Activated T-cell treated with anti-CD3 and anti-CD28 coated beads, Interleukin-2, amount 50 U/mL, for 4 hours (primary cell): ENCODE data around the gene CTU2. TPM values are rescaled to one million over a fixed set of nuclear protein-coding genes. Genes with fewer than 3 reads are reported as not detected.
A peak's percentile ranks its signal among the peaks of the same experiment; 100 is the strongest.

Experiments used
- ATAC-seq, 2 donors: fragments of 200-7000 bp; cut with Tn5 transposase; one replicate each; pipeline ENCODE4 v1.10.0; 2021
- DNase-seq: peaks from one replicate; pipeline ENCODE4 v3.0.0-alpha.2; 2020
- H3K27me3 Mint-ChIP-seq: one replicate; pipeline ENCODE4 v1.8.0; 2021; ENCODE audit warnings: low read depth, mixed read lengths
- H3K36me3 Mint-ChIP-seq: one replicate; pipeline ENCODE4 v1.8.0; 2022; ENCODE audit warnings: mixed read lengths; ENCODE audit not compliant: insufficient read depth
- H3K4me1 Mint-ChIP-seq: one replicate; pipeline ENCODE4 v1.8.0; 2021; ENCODE audit warnings: low read depth, mixed read lengths
- H3K4me3 Mint-ChIP-seq: one replicate; pipeline ENCODE4 v1.8.0; 2021; ENCODE audit warnings: mild to moderate bottlenecking, moderate library complexity, mixed read lengths
- H3K9me3 Mint-ChIP-seq: one replicate; pipeline ENCODE4 v1.8.0; 2021; ENCODE audit warnings: mixed read lengths
- total RNA-seq, 3 donors: library from RNA; stranded (reverse); gene quantifications; one replicate each; pipeline ENCODE4 v1.2.1, GENCODE V29; 2021

CTU2 gene
- total RNA-seq, 3 donors from 2014 or later: 96.8 to 129 (median 116) TPM

DNA sequence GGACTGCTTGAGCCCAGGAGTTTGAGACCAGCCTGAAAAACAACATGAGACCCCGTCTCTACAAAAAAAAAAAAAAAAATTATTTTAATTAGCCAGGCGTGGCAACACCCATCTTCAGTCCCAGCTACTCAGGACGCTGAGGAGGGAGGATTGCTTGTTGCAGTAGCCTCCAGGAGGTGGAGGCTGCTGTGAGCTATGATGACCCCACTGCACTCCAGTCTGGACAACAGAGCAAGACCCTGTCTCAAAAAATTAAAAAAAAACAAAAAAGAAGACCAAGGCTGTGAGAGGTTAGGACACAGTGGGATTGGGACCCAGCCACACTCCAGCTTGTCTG, 18.7 kb upstream of the CTU2 start:
- Mint-ChIP-seq H3K36me3 (no peaks in the 10 kb centered on the region), H3K27me3 (no peaks in the 10 kb centered on the region), H3K4me1 (peaks cover 61% of the 10 kb centered on the region), H3K4me3 (no peak overlapping the region), H3K9me3 (no peaks in the 10 kb centered on the region)
- ATAC-seq (no peak), DNase-seq (no peak)

DNA sequence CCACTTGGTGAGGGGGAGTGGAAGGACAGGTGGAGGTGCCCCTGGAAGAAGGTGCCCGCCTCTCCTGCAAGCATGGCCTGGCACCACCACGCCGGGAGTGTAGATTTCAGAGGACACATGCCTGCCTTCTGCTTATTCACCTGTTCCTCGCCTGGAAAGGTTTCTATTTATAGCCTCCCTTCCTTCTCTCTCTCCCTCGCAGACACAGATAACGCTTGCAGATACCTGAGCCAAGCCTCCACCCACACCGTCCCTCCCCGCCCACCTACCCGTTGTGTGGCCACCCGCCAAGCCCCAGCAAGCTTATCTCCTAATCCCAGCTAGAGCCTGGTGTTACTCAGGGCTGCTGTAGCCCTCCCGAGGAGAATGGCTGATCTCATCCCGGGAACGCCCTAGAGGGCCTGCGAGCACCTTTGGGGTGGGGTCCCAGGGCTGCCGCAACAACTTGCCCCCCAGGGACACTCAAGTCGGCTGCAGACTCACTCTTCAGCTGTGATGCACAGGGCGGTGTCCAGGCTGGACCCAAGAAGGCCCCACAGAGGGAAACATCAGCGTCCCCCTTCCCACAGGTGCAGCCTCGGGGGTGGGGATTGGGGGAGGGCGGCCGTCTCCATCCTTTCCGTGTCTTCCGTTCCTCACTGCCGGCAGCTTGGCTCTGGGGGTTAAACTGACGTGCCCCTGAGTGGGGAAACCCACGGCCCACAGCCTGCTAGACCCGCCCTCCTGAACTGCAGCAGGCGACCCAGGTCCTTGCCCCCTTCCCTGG, 18.1 kb upstream of the CTU2 start:
- DNase-seq (no peak), ATAC-seq (no peak)
- Mint-ChIP-seq H3K36me3 (no peaks in the 10 kb centered on the region), H3K4me1 (peaks cover 64% of the 10 kb centered on the region), H3K27me3 (no peaks in the 10 kb centered on the region), H3K4me3 (no peak overlapping the region), H3K9me3 (no peaks in the 10 kb centered on the region)

DNA sequence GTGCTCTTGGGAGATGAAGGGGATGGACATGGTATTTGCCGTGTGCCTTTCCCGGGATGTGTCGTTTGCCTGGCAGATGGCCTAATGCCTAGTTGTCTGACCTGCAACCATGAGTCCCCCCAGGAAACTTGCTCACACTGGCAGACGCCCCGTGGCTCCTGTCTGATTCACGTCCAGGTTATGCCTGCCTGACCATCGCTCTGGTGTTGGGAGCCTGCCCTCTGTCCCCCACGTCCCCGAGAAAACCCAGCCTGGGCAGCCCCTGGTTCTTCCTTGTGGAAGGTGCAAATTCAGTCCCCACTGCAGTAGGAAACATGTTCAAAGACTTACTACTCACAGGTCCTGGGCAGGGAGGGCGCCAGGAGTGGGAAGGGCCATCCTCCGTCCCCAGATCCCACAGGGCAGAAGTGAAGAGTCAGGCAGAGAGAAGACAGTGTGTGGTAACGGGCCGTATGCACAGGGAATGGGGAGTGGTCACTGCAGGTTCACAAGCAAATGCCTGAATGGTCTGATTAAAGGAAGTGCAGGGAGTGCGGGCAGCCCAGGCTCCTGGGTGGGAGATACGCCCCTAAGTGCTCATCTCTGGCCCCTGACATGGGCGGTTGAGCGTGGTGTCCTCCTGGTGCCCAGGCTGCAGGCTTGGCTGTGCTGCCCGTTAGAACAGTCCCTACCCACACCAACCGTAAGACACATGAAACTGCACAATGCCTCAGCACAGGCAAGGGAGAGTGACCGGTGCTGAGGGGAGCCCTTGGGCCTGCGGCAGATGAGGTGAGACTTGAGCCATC, 15.8 kb upstream of the CTU2 start:
- no peak for DNase-seq
- Mint-ChIP-seq H3K36me3 (no peaks in the 10 kb centered on the region), H3K9me3 (no peaks in the 10 kb centered on the region), H3K4me1 (peaks cover 46% of the 10 kb centered on the region), H3K4me3 (peak overlapping the region; percentile 20), H3K27me3 (no peaks in the 10 kb centered on the region)
- ATAC-seq: no peak

DNA sequence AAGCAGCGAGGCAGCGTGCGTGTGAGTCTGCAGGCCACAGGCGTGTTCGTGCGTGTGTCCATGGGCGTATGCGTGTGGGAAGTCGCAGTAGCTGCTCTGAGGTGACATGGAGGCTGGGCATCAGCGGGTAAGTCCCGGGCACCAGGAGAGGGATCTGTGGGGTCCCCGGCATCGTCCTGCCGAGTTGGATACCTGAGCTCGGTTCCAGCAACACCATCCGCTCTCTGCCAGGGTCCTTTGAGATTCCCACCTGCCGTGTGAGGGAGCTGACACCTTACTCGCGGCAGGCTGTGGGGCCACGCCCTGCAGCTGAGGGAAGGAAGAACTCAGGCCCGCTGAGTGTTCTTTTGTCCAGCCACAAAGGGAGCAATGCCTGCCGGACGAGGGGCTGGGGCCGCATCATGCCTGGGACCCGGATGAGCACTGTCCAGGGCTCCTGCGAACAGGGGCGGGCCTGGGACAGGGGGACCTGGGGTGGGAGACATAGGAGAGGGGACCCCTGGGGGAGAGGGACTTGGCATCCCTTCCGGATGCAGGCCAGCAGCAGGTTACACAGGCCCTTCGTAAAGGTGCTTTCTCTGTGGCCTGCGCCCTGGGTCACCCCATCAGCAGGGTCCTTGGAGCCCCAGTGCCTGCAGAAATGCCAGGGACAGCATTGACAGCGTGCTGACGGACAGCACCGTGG, 15.0 kb upstream of the CTU2 start:
- DNase-seq: no peak
- Mint-ChIP-seq H3K4me3 (no peak overlapping the region), H3K9me3 (no peaks in the 10 kb centered on the region), H3K4me1 (peaks cover 46% of the 10 kb centered on the region), H3K36me3 (no peaks in the 10 kb centered on the region), H3K27me3 (no peaks in the 10 kb centered on the region)
- no peak for ATAC-seq

DNA sequence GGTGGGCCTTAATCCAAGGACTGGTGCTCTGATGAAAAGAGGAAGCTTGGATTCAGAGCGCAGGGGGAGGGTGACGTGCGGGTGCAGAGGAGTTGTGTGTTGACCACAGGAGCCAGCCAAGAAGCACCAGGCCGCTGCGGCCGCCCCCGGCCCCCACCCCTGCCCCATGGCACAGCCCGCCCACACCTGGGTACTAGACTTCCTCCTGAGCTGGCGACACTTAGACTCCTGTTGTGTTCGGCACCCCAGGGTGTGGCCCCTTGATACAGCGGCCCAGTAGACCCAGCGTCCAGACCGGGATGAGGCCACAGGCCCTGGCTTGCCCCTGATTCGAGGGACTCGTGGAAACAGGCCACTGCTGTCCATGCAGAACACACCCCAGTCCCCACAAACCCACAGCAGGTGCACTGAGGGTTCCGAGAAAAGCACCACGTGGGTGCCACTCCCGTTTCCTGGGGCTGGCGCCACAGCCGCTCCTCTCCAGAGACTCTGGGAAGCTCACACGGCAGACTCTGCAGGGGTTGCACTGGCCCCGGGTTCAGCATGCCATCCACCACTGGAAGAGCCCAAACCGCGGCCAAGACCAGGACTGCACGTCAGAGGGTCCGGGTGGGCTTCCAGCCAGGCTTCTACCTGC, 14.3 kb upstream of the CTU2 start:
- no peak for DNase-seq
- Mint-ChIP-seq H3K36me3 (no peaks in the 10 kb centered on the region), H3K9me3 (no peaks in the 10 kb centered on the region), H3K4me1 (peaks cover 45% of the 10 kb centered on the region), H3K4me3 (no peak overlapping the region), H3K27me3 (no peaks in the 10 kb centered on the region)
- ATAC-seq: peak; percentile 34 to 38

DNA sequence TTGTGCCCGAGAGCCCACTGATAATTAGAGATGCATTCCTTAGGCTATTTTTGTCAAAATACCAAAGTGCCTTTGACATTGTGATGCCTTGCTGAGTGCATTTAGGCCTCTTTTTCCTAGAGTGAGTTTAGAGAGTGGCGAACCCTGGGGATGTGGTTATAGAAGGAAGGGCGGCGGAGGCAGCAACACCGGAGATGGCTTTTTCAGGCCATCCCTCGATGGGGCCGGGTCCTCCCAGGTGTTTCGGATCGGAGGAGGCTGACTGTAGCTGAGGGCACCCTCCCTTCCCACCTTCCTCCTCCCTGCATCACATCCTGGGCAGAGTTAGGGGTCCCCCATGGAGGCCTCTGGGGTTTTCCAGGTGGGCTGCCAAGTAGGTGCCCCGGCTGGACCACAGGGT, 13.4 kb upstream of the CTU2 start:
- DNase-seq (no peak), ATAC-seq (no peak)
- H3K36me3 Mint-ChIP-seq: no peaks in the 10 kb centered on the region
- no peaks in the 10 kb centered on the region for H3K9me3 Mint-ChIP-seq
- H3K4me1 Mint-ChIP-seq: peaks cover 49% of the 10 kb centered on the region
- H3K27me3 Mint-ChIP-seq: no peaks in the 10 kb centered on the region
- no peak overlapping the region for H3K4me3 Mint-ChIP-seq

DNA sequence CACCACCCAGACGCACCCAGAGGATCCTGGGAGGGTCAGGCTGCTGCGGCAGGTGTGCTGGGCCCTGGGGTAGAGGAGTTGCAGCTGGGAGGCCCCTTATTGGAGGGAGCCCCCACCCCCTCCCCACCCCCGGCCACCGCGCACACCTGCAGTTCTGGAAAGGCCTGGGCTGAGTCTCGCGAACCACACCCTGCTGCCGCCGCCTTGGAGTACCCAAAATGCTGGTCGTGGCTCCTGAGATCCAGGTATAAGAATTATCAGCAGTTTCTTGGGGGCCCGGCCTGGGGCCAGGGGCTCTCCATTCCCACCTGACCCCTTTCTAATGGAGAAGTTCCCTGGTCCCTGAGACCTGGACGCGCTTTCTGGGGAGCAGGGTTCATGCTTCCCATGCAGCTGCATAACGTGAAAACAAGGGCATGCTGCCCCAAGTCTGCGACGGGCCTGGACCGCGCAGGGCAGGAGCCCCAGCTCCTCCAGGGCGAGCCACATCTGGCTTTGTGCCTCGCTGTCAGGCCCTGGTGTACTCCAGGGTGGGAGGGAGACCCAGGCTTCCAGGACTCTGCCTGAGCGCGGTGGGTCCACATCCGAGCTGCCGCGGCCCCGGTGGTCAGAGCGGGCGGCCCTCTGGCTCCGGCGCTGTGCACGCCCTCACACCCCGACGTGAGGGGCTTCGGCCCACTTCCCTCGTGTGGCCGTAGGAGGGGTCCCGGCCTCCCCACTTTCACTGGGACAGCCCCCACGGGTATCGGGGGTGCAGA, 12.7 kb upstream of the CTU2 start:
- ATAC-seq (no peak), DNase-seq (no peak)
- no peaks in the 10 kb centered on the region for H3K9me3 Mint-ChIP-seq
- H3K4me3 Mint-ChIP-seq: no peak overlapping the region
- H3K27me3 Mint-ChIP-seq: no peaks in the 10 kb centered on the region
- peaks cover 50% of the 10 kb centered on the region for H3K4me1 Mint-ChIP-seq
- H3K36me3 Mint-ChIP-seq: peaks cover 2% of the 10 kb centered on the region

DNA sequence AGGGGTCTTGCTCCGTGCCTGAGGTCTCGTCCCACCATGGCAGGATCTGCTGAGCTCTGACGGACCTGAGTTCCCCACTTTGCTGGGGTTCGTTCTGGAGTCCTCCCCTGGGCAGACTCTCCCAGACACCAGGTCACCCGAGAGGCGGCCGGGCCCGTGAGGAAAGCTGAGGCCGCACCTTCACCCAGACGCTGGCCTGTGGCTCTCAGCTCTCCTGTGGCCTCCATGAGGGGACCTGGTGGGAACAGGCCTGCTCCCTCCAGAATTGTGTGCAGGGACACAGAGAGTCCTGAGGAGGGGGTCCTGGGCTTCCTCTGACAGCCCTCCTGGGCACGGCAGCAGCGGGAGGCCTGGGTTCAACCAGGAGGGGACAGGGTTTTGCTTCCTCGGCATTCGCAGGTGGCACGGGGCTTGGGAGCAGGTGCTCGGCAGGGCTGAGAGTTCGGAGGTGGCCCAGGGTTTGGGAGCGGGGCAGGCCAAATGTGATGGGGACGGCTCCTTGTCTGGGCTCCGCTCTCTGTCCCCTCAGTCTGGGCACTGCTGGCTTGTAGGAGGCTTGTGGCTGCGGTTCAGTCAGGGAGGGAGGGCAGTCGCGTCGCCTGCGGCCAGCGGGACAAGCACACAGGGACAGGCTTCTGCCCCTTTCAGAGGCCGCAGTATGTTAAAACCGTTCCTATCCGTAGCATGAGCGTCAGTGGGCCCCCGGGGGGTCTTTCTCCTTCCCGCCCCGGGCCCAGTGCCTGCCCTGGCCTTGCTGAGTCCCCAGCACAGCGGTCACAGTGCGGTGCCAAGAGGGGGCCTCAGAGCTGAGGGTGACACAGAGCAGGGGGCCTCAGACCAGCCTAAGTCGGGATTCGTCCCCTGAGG, 11.8 kb upstream of the CTU2 start:
- Mint-ChIP-seq H3K4me3 (no peak overlapping the region), H3K27me3 (no peaks in the 10 kb centered on the region), H3K4me1 (peaks cover 47% of the 10 kb centered on the region), H3K36me3 (peaks cover 2% of the 10 kb centered on the region), H3K9me3 (no peaks in the 10 kb centered on the region)
- ATAC-seq (no peak), DNase-seq (no peak)

DNA sequence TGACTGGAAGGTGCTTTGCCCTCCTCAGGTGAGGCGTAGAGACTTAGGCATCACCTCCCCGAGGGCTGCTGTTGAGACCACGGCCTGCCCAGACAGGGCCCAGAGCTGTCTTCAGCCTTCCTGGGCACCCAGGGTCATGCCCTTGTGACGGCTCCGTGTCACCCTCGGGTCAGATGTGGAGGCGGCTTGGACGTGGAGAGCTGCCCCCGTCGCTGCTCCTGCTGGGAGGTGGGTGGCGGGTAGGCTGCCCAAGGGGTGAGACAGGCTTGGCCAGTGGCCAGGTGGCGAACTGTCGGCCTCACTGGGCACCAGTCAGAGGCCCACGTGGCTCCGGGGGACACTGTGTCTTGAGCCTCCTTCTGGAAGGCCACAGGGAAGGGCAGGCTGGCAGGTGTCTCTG, 11.1 kb upstream of the CTU2 start:
- ATAC-seq (no peak), DNase-seq (no peak)
- H3K27me3 Mint-ChIP-seq: no peaks in the 10 kb centered on the region
- H3K4me3 Mint-ChIP-seq: no peak overlapping the region
- peaks cover 50% of the 10 kb centered on the region for H3K4me1 Mint-ChIP-seq
- H3K36me3 Mint-ChIP-seq: peaks cover 2% of the 10 kb centered on the region
- H3K9me3 Mint-ChIP-seq: no peaks in the 10 kb centered on the region

DNA sequence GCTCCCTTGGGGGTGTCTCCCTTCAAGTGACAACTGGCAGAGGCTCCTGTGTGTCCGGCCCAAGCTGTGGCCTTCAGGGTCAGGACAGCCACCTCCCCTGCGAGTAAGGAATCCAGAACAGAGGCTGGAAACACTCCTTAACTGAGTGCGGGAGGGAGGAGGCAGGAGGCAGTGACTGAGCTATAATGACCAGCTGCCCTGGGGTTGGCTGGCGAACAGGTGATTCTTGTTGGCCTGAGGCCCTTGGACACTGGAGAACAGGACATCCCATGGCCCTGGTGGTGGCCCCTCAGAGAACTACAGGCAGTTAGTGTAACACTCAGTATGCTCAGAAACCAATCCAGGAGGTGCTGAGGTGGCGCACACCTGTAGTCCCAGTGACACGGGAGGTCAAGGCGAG, 10.6 kb upstream of the CTU2 start:
- no peak overlapping the region for H3K4me3 Mint-ChIP-seq
- no peaks in the 10 kb centered on the region for H3K9me3 Mint-ChIP-seq
- DNase-seq (no peak), ATAC-seq (no peak)
- peaks cover 2% of the 10 kb centered on the region for H3K36me3 Mint-ChIP-seq
- no peaks in the 10 kb centered on the region for H3K27me3 Mint-ChIP-seq
- peaks cover 47% of the 10 kb centered on the region for H3K4me1 Mint-ChIP-seq

DNA sequence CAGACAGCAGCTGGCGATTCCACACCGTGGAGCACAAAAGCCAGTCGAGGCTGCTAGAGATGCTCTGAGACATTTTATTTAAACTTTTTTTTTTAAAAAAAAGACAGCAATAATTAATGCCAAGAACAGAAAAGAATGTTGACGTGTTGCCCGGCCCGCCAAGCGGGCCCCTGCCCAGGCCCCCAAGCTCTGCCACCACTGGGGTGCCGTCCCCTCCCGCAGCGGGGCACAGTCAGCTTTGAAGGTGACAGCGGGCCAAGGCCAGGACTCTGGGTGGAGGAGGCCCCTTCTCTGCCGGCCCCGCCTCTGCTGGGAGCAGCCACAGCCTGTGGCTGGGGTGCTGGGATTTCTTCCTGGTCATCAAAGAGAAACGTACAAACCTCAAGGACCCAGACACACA, 9.9 kb upstream of the CTU2 start:
- Mint-ChIP-seq H3K36me3 (peaks cover 2% of the 10 kb centered on the region), H3K27me3 (no peaks in the 10 kb centered on the region), H3K4me3 (no peak overlapping the region), H3K4me1 (peaks cover 43% of the 10 kb centered on the region), H3K9me3 (no peaks in the 10 kb centered on the region)
- no peak for DNase-seq
- ATAC-seq: no peak

DNA sequence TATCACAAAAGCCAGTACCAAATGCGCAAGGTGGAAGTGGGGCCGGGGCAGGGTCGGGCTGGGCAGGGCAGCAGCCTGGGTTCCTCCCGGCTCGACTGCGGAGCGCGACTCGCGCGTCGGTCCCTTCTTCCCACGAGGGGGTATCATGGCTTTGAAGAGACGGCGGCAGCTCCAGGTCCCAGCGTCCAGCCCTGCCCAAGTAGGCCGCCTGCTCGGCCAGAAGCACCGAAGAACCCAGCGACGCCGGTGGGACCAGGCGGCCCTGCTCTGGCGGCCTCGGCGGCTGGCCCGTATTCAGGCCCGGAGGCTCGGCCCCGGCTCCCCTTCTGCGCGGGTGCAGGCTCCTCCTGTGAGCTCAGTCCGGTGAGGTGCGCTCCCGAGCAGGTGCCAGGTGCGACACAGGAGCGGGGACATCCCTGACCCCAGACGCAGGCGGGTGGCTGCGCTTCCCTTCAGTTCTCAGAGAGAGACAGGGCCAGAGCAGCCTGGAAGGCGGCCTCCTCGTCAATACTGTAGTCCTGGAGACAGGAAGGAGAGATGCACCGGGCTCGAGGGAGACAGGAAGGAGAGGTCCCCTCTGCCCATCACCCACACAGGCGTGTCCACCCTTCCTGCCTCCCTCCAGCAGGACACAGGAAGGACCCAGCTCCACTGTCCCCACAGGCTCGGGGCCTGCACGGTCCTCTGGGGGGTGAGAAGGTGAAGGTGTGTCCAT, 9.0 kb upstream of the CTU2 start:
- no peak for ATAC-seq

More for the DNA sequence above, 9.0 kb upstream of the CTU2 start:
- Mint-ChIP-seq H3K4me1 (peaks cover 43% of the 10 kb centered on the region), H3K27me3 (no peaks in the 10 kb centered on the region), H3K36me3 (peaks cover 2% of the 10 kb centered on the region), H3K9me3 (no peaks in the 10 kb centered on the region), H3K4me3 (no peak overlapping the region)
- no peak for DNase-seq
